BE2C (cell line): ENCODE results near the gene IMMP1L.

Experiments
- DNase-seq: peaks from one replicate; pipeline ENCODE4 v3.0.0-alpha.2; 2020
- H3K27me3 ChIP-seq: fragments of 250-450 bp; sonication (Bioruptor Pico); 2 replicates; pipeline ENCODE4 v1.5.1; 2020; ENCODE audit warnings: mild to moderate bottlenecking
- H3K36me3 ChIP-seq: fragments of 250-450 bp; sonication (Bioruptor Pico); 2 replicates; pipeline ENCODE4 v1.5.1; 2020; ENCODE audit warnings: mild to moderate bottlenecking
- H3K4me1 ChIP-seq: fragments of 250-450 bp; sonication (Bioruptor Pico); 2 replicates; pipeline ENCODE4 v1.5.1; 2020
- H3K4me3 ChIP-seq: 2 replicates; pipeline ENCODE4 v1.5.1; 2011; ENCODE audit warnings: low read depth, low read length
- H3K9me3 ChIP-seq: fragments of 250-450 bp; sonication (Bioruptor Pico); 2 replicates; pipeline ENCODE4 v1.5.1; 2020
- CTCF ChIP-seq: IDR thresholded peaks from 2 replicates; pipeline ENCODE4 v1.5.1; 2012; ENCODE audit warnings: mild to moderate bottlenecking, low read depth, low read length

Gene IMMP1L

GRCh38 chr11:31479066-31479465 lies 30.4 kb downstream of the IMMP1L start:
- Histone ChIP-seq H3K27me3 (no peaks in the 10 kb centered on the region), H3K9me3 (no peaks in the 10 kb centered on the region), H3K4me3 (no peak overlapping the region), H3K4me1 (peaks cover 7% of the 10 kb centered on the region; the same call in 1 of the 2 replicates), H3K36me3 (no peaks in the 10 kb centered on the region)
- no peak for TF ChIP-seq CTCF
- DNase-seq: no peak

- H3K27me3 ChIP-seq: no peaks in the 10 kb centered on the region
- H3K36me3 ChIP-seq: no peaks in the 10 kb centered on the region
- H3K4me3 ChIP-seq: no peak overlapping the region
- TF ChIP-seq CTCF: no peak
- no peaks in the 10 kb centered on the region for H3K9me3 ChIP-seq
- DNase-seq: no peak
- H3K4me1 ChIP-seq: peaks cover 7% of the 10 kb centered on the region; the same call in 1 of the 2 replicates
These were observed 31.2 kb downstream of the IMMP1L start for GRCh38 chr11:31478223-31478590.

GRCh38 chr11:31477528-31478222 lies 31.7 kb downstream of the IMMP1L start:
- no peaks in the 10 kb centered on the region for H3K36me3 ChIP-seq
- peak overlapping the region; percentile 16; the same call in 1 of the 2 replicates for H3K4me3 ChIP-seq
- TF ChIP-seq CTCF: no peak
- peaks cover 7% of the 10 kb centered on the region; the same call in 1 of the 2 replicates for H3K4me1 ChIP-seq
- peak; percentile 32 for DNase-seq
- H3K27me3 ChIP-seq: no peaks in the 10 kb centered on the region
- H3K9me3 ChIP-seq: no peaks in the 10 kb centered on the region

GRCh38 chr11:31474083-31474482 lies 35.3 kb downstream of the IMMP1L start:
- H3K9me3 ChIP-seq: no peaks in the 10 kb centered on the region
- no peaks in the 10 kb centered on the region for H3K36me3 ChIP-seq
- TF ChIP-seq CTCF: no peak
- H3K4me3 ChIP-seq: no peak overlapping the region
- no peak for DNase-seq
- H3K27me3 ChIP-seq: no peaks in the 10 kb centered on the region
- peaks cover 3% of the 10 kb centered on the region; the same call in 1 of the 2 replicates for H3K4me1 ChIP-seq

GRCh38 chr11:31464436-31464835 lies 45.0 kb downstream of the IMMP1L start:
- Histone ChIP-seq H3K36me3 (no peaks in the 10 kb centered on the region), H3K4me1 (no peaks in the 10 kb centered on the region), H3K4me3 (no peak overlapping the region), H3K9me3 (no peaks in the 10 kb centered on the region), H3K27me3 (no peaks in the 10 kb centered on the region)
- DNase-seq: no peak
- no peak for TF ChIP-seq CTCF

GRCh38 chr11:31455177-31455576 lies 54.2 kb downstream of the IMMP1L start:
- Histone ChIP-seq H3K4me1 (no peaks in the 10 kb centered on the region), H3K9me3 (no peaks in the 10 kb centered on the region), H3K4me3 (no peak overlapping the region), H3K36me3 (no peaks in the 10 kb centered on the region), H3K27me3 (no peaks in the 10 kb centered on the region)
- DNase-seq: no peak
- TF ChIP-seq CTCF: no peak
